ENCODE data around the gene RGL2. TPM values are rescaled to one million over a fixed set of nuclear protein-coding genes. Genes with fewer than 3 reads are reported as not detected.
A peak's percentile ranks its signal among the peaks of the same experiment; 100 is the strongest.

Gene RGL2
- total RNA-seq, 2 donors from 2014 or later = 85.6 to 98.0 TPM

DNA sequence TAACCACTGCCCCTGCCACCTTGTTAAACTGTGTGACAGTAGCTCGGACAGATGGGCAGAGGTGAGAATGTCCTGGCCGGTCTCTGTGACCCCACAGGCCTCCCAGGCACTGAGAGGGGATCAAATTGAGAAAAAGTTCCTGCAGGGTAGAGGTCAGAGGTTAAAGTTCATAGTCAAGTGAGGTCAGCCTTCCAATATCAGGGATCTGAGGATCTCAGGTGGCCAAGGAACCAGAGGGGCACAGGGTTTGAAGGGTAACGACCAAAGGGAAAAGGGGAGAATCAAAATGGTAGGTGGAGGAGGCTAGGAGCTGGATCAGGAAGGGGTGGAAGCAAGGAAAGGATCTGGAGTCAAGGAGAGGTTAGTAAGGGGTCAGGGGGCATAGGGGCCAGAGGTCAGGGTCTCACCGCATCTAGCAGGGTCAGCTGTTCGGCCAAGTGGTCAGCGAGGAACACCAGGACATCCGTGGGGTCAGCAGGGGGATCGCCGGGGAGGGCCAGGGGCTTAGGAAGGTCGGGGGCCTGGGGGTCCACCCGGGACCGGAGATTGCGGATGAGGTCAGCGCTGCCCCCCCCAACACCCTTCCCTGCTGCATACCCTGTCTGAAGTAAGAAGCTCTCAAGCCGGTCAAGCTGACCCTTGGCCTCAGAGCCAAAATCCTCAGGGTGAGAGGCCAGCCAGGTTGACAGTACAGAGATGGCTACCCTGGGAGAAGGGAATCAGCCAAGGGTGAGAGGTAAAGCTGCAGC is 2.9 kb downstream of the RGL2 start:
- Histone ChIP-seq H3K4me3 (ENCODE audit: low read length) (no peak overlapping the region), H3K27me3 (ENCODE audit: control insufficient read depth, insufficient read depth, low read length, poor library complexity, severe bottlenecking) (no peaks in the 10 kb centered on the region), H3K4me1 (ENCODE audit: control insufficient read depth, insufficient read depth, low read length) (no peaks in the 10 kb centered on the region), H3K36me3 (ENCODE audit: control insufficient read depth, insufficient read depth, low read length) (peaks cover 32% of the 10 kb centered on the region), H3K9me3 (ENCODE audit: control insufficient read depth, low read length) (no peaks in the 10 kb centered on the region), H3K9ac (ENCODE audit: extremely low read depth, low read length, poor library complexity, severe bottlenecking) (no peak overlapping the region), H3K27ac (ENCODE audit: low read depth, low read length) (no peak overlapping the region)
- Mint-ChIP-seq H3K27me3 (ENCODE audit: insufficient read depth) (no peaks in the 10 kb centered on the region), H3K27ac (no peak overlapping the region), H3K4me3 (peak overlapping the region; percentile 100), H3K4me1 (peaks cover 5% of the 10 kb centered on the region), H3K36me3 (ENCODE audit: low read depth) (peaks cover 32% of the 10 kb centered on the region), H3K9me3 (no peaks in the 10 kb centered on the region)
- 95% methylated on average over 15 of the region's 15 CpGs for WGBS, 2 experiments (ENCODE audit: insufficient coverage in 1 of 2, insufficient read length in 1 of 2)
- no peak for DNase-seq
- TF ChIP-seq, protein P1, sequence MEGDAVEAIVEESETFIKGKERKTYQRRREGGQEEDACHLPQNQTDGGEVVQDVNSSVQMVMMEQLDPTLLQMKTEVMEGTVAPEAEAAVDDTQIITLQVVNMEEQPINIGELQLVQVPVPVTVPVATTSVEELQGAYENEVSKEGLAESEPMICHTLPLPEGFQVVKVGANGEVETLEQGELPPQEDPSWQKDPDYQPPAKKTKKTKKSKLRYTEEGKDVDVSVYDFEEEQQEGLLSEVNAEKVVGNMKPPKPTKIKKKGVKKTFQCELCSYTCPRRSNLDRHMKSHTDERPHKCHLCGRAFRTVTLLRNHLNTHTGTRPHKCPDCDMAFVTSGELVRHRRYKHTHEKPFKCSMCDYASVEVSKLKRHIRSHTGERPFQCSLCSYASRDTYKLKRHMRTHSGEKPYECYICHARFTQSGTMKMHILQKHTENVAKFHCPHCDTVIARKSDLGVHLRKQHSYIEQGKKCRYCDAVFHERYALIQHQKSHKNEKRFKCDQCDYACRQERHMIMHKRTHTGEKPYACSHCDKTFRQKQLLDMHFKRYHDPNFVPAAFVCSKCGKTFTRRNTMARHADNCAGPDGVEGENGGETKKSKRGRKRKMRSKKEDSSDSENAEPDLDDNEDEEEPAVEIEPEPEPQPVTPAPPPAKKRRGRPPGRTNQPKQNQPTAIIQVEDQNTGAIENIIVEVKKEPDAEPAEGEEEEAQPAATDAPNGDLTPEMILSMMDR (conservative IDR thresholded peaks at IDR 0.05) = no peak

DNA sequence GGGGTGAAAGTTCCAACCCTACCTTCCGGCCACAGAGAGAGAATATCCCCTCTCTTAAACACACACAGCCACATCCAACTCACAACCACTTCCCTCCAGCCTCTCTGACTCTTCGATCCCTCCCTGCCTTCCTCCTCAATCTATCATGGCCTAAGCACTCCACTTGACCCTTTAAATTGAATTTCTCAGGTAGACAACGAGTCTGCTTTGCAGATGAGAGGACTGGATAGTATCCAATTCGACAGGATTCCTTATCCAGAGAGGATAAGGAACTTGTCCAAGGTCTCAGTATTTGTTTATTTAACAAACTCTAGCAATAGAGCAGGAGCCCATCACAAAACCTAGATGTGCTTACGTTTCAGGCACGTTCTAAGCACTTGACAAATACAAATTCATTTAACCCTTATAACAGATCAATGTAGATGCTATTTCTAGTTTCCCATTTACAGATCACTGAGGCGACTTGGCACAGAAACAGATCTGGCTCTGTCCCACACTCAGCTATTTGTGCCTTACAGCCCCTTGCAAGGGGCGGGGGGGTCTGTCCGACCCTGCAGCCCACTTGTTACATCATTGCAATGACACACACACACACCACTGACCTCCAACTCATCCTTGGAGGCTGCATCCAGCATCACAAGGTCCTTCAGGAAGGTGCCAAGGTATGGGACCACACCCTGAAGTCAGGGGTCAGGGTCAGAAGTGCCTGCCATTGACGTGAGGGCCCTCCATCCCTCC is 4.5 kb downstream of the RGL2 start:
- no peak overlapping the region for H3K4me3 Mint-ChIP-seq
- peaks cover 32% of the 10 kb centered on the region for H3K36me3 Mint-ChIP-seq (ENCODE audit: low read depth)
- Histone ChIP-seq H3K9me3 (ENCODE audit: control insufficient read depth, low read length) (no peaks in the 10 kb centered on the region), H3K27ac (ENCODE audit: low read depth, low read length) (no peak overlapping the region), H3K9ac (ENCODE audit: extremely low read depth, low read length, poor library complexity, severe bottlenecking) (no peak overlapping the region), H3K4me3 (ENCODE audit: low read length) (no peak overlapping the region), H3K4me1 (ENCODE audit: control insufficient read depth, insufficient read depth, low read length) (no peaks in the 10 kb centered on the region), H3K27me3 (ENCODE audit: control insufficient read depth, insufficient read depth, low read length, poor library complexity, severe bottlenecking) (no peaks in the 10 kb centered on the region), H3K36me3 (ENCODE audit: control insufficient read depth, insufficient read depth, low read length) (peaks cover 33% of the 10 kb centered on the region)
- H3K4me1 Mint-ChIP-seq = peaks cover 9% of the 10 kb centered on the region
- no peak for DNase-seq
- H3K27ac Mint-ChIP-seq = no peak overlapping the region
- no peaks in the 10 kb centered on the region for H3K9me3 Mint-ChIP-seq
- 92 to 93% methylated on average over 7 to 10 of the region's 10 CpGs for WGBS, 2 experiments (ENCODE audit: insufficient coverage in 1 of 2, insufficient read length in 1 of 2)
- TF ChIP-seq, protein P1 (conservative IDR thresholded peaks at IDR 0.05) = no peak
- no peaks in the 10 kb centered on the region for H3K27me3 Mint-ChIP-seq (ENCODE audit: insufficient read depth)

DNA sequence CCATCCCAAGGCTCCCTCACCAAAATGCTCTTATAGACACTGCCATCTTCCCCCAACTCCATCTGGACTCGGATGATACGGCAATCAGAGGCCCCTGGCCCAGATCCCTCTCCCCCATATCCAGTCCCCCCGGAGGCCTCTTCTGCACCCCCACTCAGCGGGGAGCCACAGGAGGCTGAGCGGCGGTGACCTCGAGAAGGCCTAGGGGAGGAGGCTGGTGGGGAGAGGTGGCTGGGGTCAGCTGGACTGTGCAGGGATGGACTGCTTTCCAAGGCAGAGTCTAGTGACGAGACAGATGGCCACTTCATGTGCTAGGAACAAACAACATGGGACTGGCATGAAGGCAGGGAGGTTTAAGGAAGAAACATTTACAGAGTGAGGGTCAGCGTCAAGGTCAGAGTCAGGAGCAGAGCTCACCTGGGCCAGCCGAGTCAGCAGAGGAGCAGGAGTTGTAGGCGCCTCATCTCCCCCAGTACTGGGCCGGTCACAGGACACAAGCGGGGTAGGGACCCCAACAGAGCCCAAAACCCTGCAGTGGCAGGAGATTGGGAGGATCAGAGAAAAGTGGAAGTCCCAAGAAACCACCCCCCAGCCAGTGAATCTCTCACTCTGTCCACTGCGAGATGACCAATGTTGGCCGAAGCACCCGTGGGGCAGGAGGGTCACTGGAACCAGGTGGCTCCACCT is 5.6 kb downstream of the RGL2 start:
- WGBS, 2 experiments (ENCODE audit: insufficient coverage in 1 of 2, insufficient read length in 1 of 2) = 91 to 96% methylated on average over 9 to 15 of the region's 16 CpGs
- Mint-ChIP-seq H3K27ac (no peak overlapping the region), H3K4me3 (no peak overlapping the region), H3K27me3 (ENCODE audit: insufficient read depth) (no peaks in the 10 kb centered on the region), H3K4me1 (peaks cover 14% of the 10 kb centered on the region), H3K36me3 (ENCODE audit: low read depth) (peaks cover 32% of the 10 kb centered on the region), H3K9me3 (no peaks in the 10 kb centered on the region)
- Histone ChIP-seq H3K27me3 (ENCODE audit: control insufficient read depth, insufficient read depth, low read length, poor library complexity, severe bottlenecking) (no peaks in the 10 kb centered on the region), H3K4me3 (ENCODE audit: low read length) (no peak overlapping the region), H3K36me3 (ENCODE audit: control insufficient read depth, insufficient read depth, low read length) (peaks cover 33% of the 10 kb centered on the region), H3K9me3 (ENCODE audit: control insufficient read depth, low read length) (no peaks in the 10 kb centered on the region), H3K27ac (ENCODE audit: low read depth, low read length) (no peak overlapping the region), H3K4me1 (ENCODE audit: control insufficient read depth, insufficient read depth, low read length) (no peaks in the 10 kb centered on the region), H3K9ac (ENCODE audit: extremely low read depth, low read length, poor library complexity, severe bottlenecking) (no peak overlapping the region)
- TF ChIP-seq, protein P1 (conservative IDR thresholded peaks at IDR 0.05) = no peak
- DNase-seq = no peak

All from endodermal cell (in vitro differentiated cells).